HepG2 (cell line): ENCODE measurements around the gene RRAS2.

Source experiments
- ATF2 ChIP-seq: sonication (generic); formaldehyde crosslinking; IDR thresholded peaks from 2 replicates; pipeline ENCODE4 v1.4.0; 2020; ENCODE audit warnings: missing genetic modification reagents
- BHLHE40 ChIP-seq: IDR thresholded peaks from 2 replicates; pipeline ENCODE4 v1.6.1; 2011; ENCODE audit warnings: low read length, improper control_type of control experiment
- DPF2 ChIP-seq: sonication (generic); formaldehyde crosslinking; IDR thresholded peaks from 2 replicates; pipeline ENCODE4 v1.4.0; 2020; ENCODE audit warnings: mild to moderate bottlenecking, low read depth, missing genetic modification reagents, borderline replicate concordance
- EZH2 ChIP-seq: conservative IDR thresholded peaks from 2 replicates; pipeline ENCODE4 v1.6.1; 2012; ENCODE audit warnings: mild to moderate bottlenecking, low read depth, low read length, moderate library complexity
- HMGXB4 ChIP-seq, 2 experiments: sonication (generic) in 1 of 2; formaldehyde crosslinking in 1 of 2; IDR thresholded peaks; 2 replicates each; pipeline versions ENCODE4 v1.4.0 to v1.6.1; 2018 to 2020; ENCODE audit warnings: missing genetic modification reagents in 2 of 2, borderline replicate concordance in 1 of 2, low read depth in 1 of 2, mild to moderate bottlenecking in 1 of 2, missing biosample characterization in 1 of 2
- KLF9 ChIP-seq: IDR thresholded peaks from 2 replicates; pipeline ENCODE4 v1.6.1; 2016; ENCODE audit warnings: low read depth
- NFYC ChIP-seq: IDR thresholded peaks from 2 replicates; pipeline ENCODE4 v1.6.1; 2016; ENCODE audit warnings: missing genetic modification reagents, missing compliant biosample characterization
- TBL1XR1 ChIP-seq: fragments of 150-350 bp; IDR thresholded peaks from 2 replicates; pipeline ENCODE4 v1.6.1; 2014; ENCODE audit warnings: borderline replicate concordance, low read length; ENCODE audit not compliant: partially characterized antibody
- TCF12 ChIP-seq, 2 experiments: fragments of 450-650 bp in 1 of 2; sonication (generic) in 1 of 2; formaldehyde crosslinking in 1 of 2; IDR thresholded peaks; 2 replicates each; pipeline versions ENCODE4 v1.6.1 to v1.8.0; 2017 to 2022; ENCODE audit warnings: antibody characterized with exemption in 1 of 2, mild to moderate bottlenecking in 1 of 2, missing genetic modification reagents in 1 of 2, moderate library complexity in 1 of 2
- ZBTB20 ChIP-seq: sonication (generic); formaldehyde crosslinking; IDR thresholded peaks from 2 replicates; pipeline ENCODE4 v1.8.1; 2023; ENCODE audit warnings: missing genetic modification reagents, low read depth, mild to moderate bottlenecking, borderline replicate concordance
- ZBTB42 ChIP-seq: sonication (generic); formaldehyde crosslinking; IDR thresholded peaks from 2 replicates; pipeline ENCODE4 v1.5.0; 2020; ENCODE audit warnings: mild to moderate bottlenecking, missing genetic modification reagents
- ZNF101 ChIP-seq: sonication (generic); formaldehyde crosslinking; IDR thresholded peaks from 2 replicates; pipeline ENCODE4 v1.4.0; 2020; ENCODE audit warnings: mild to moderate bottlenecking, low read depth, missing genetic modification reagents, borderline replicate concordance
- ZNF281 ChIP-seq: sonication (generic); formaldehyde crosslinking; IDR thresholded peaks from 2 replicates; pipeline ENCODE4 v1.4.0; 2020; ENCODE audit warnings: missing genetic modification reagents, borderline replicate concordance
- ZNF556 ChIP-seq: sonication (generic); formaldehyde crosslinking; IDR thresholded peaks from 2 replicates; pipeline ENCODE4 v1.4.0; 2020; ENCODE audit warnings: mild to moderate bottlenecking, missing genetic modification reagents, borderline replicate concordance

- TF ChIP-seq ZNF556: no peak
- no peak for TF ChIP-seq BHLHE40
- TF ChIP-seq ZBTB42 (CRISPR knock-in tag): no peak
- no peak for TF ChIP-seq KLF9 (CRISPR knock-in tag)
- no peak for TF ChIP-seq DPF2
- TF ChIP-seq ZNF101: no peak
- no peak for TF ChIP-seq ATF2 (CRISPR knock-in tag)
- TF ChIP-seq ZBTB20 (CRISPR knock-in tag): no peak
- TF ChIP-seq EZH2: no peak
- no peak for TF ChIP-seq TCF12 (IDR thresholded peaks at IDR 0.05)
- TF ChIP-seq TCF12 (CRISPR knock-in tag; IDR thresholded peaks at IDR 0.05): no peak
- no peak for TF ChIP-seq TBL1XR1
- TF ChIP-seq HMGXB4 (CRISPR knock-in tag; IDR thresholded peaks at IDR 0.05; ENCODE audit: borderline replicate concordance in 1 of 2, low read depth in 1 of 2): no peak
- TF ChIP-seq NFYC (CRISPR knock-in tag): no peak
- no peak for TF ChIP-seq ZNF281
Observed at GRCh38 chr11:14269692-14270573, 89.0 kb downstream of the RRAS2 start.
